Adrenal gland (tissue), 5 donors: ENCODE data around the gene SPR.

Source experiments
- POLR2A ChIP-seq, 2 donors: fragments of 450-650 bp; IDR thresholded peaks; one replicate each; pipeline ENCODE4 v1.6.1; 2017; ENCODE audit warnings: antibody characterized with exemption in 2 of 2, mild to moderate bottlenecking in 2 of 2, moderate library complexity in 1 of 2
- TF ChIP-seq, protein P1 (sequence below), 6 experiments: fragments of 450-650 bp in 4 of 6; fragments of 200-600 bp in 2 of 6; sonication (generic) in 1 of 6; IDR thresholded peaks; 1 replicate in 5 of 6; 2 replicates in 1 of 6; pipeline versions ENCODE4 v1.5.1 to v1.8.0; 2016 to 2021; ENCODE audit warnings: antibody characterized with exemption in 6 of 6, mild to moderate bottlenecking in 2 of 6, moderate library complexity in 1 of 6
- donor health status: DM: no; HTN: no; CAD: no.

DNA sequence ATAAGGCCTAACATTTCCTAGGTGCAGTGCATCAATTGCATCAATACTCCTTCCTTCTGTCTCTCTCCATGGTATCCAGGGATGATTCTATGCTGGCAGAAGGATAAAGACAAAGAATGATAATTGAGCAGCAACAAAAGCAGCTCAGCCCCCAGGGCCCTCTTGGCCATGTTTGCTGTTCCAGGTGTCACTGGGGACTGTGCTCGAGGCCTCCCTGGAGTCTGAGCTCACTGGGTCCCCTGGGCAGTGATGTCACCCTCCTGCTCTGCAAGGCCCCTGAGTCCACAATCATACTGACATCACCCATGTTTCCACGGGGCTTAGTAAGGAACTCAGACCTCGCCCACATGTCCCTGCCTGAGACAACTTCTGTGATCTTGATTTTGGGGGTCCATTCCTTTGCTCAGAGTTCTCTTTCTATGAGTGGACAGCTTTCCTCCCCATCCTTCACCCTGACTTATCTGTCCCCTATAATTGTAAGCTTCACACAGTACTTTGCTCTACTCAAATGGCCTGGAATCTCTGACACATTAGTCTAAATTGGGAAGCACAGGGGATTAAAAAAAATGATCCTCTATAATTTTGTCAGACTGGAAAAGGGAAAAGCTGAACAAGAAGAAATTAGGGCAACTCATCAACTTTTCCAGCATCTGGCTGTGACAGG is 45.6 kb upstream of the SPR start:
- no peak for TF ChIP-seq POLR2A (IDR thresholded peaks at IDR 0.05)
- TF ChIP-seq, protein P1, sequence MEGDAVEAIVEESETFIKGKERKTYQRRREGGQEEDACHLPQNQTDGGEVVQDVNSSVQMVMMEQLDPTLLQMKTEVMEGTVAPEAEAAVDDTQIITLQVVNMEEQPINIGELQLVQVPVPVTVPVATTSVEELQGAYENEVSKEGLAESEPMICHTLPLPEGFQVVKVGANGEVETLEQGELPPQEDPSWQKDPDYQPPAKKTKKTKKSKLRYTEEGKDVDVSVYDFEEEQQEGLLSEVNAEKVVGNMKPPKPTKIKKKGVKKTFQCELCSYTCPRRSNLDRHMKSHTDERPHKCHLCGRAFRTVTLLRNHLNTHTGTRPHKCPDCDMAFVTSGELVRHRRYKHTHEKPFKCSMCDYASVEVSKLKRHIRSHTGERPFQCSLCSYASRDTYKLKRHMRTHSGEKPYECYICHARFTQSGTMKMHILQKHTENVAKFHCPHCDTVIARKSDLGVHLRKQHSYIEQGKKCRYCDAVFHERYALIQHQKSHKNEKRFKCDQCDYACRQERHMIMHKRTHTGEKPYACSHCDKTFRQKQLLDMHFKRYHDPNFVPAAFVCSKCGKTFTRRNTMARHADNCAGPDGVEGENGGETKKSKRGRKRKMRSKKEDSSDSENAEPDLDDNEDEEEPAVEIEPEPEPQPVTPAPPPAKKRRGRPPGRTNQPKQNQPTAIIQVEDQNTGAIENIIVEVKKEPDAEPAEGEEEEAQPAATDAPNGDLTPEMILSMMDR (IDR thresholded peaks at IDR 0.05) = no peak
